Activated naive CD8-positive, alpha-beta T cell (primary cell): ENCODE measurements around the gene MYO10.
"Not testable (repeated sequence)": the region's sequence is repeated elsewhere in the genome, so short reads cannot be mapped to it uniquely, and the experiment has no call there.

ENCODE experiments used
- H3K27ac Mint-ChIP-seq: one replicate; pipeline ENCODE4 v1.8.0; 2021; ENCODE audit warnings: mixed read lengths
- H3K27me3 Mint-ChIP-seq: one replicate; pipeline ENCODE4 v1.8.0; 2021; ENCODE audit warnings: mixed read lengths
- H3K36me3 Mint-ChIP-seq: one replicate; pipeline ENCODE4 v1.8.0; 2021; ENCODE audit warnings: mixed read lengths
- H3K4me1 Mint-ChIP-seq: one replicate; pipeline ENCODE4 v1.8.0; 2021; ENCODE audit warnings: low read depth, mixed read lengths
- H3K4me3 Mint-ChIP-seq: one replicate; pipeline ENCODE4 v1.8.0; 2021; ENCODE audit warnings: mild to moderate bottlenecking, mixed read lengths
- H3K9me3 Mint-ChIP-seq: one replicate; pipeline ENCODE4 v1.8.0; 2021; ENCODE audit warnings: low read depth, mixed read lengths

Gene MYO10

GRCh38 chr5:16740066-16740810 is 195.8 kb downstream of the MYO10 start:
- H3K4me3 Mint-ChIP-seq, result no peak overlapping the region
- no peaks in the 10 kb centered on the region for H3K9me3 Mint-ChIP-seq
- H3K4me1 Mint-ChIP-seq, result no peaks in the 10 kb centered on the region
- H3K36me3 Mint-ChIP-seq, result no peaks in the 10 kb centered on the region
- no peak overlapping the region for H3K27ac Mint-ChIP-seq
- peaks cover 5% of the 10 kb centered on the region for H3K27me3 Mint-ChIP-seq

- H3K27me3 Mint-ChIP-seq, H3K36me3 Mint-ChIP-seq, H3K4me1 Mint-ChIP-seq, H3K4me3 Mint-ChIP-seq, H3K9me3 Mint-ChIP-seq, H3K27ac Mint-ChIP-seq: not testable (repeated sequence)
Measured at GRCh38 chr5:16738393-16738792, 197.7 kb downstream of the MYO10 start.

- H3K9me3 Mint-ChIP-seq, result no peaks in the 10 kb centered on the region
- H3K4me1 Mint-ChIP-seq, result no peaks in the 10 kb centered on the region
- H3K4me3 Mint-ChIP-seq, result no peak overlapping the region
- peaks cover 2% of the 10 kb centered on the region for H3K36me3 Mint-ChIP-seq
- peaks cover 5% of the 10 kb centered on the region for H3K27me3 Mint-ChIP-seq
- no peak overlapping the region for H3K27ac Mint-ChIP-seq
Measured at GRCh38 chr5:16737620-16738364, 198.3 kb downstream of the MYO10 start.

GRCh38 chr5:16737209-16737608 is 198.9 kb downstream of the MYO10 start:
- no peak overlapping the region for H3K27ac Mint-ChIP-seq
- no peaks in the 10 kb centered on the region for H3K4me1 Mint-ChIP-seq
- peaks cover 8% of the 10 kb centered on the region for H3K27me3 Mint-ChIP-seq
- H3K9me3 Mint-ChIP-seq, result no peaks in the 10 kb centered on the region
- no peak overlapping the region for H3K4me3 Mint-ChIP-seq
- H3K36me3 Mint-ChIP-seq, result peaks cover 2% of the 10 kb centered on the region

GRCh38 chr5:16736158-16736995 is 199.7 kb downstream of the MYO10 start:
- H3K4me3 Mint-ChIP-seq, result no peak overlapping the region
- no peaks in the 10 kb centered on the region for H3K9me3 Mint-ChIP-seq
- peaks cover 8% of the 10 kb centered on the region for H3K27me3 Mint-ChIP-seq
- H3K36me3 Mint-ChIP-seq, result peaks cover 2% of the 10 kb centered on the region
- H3K4me1 Mint-ChIP-seq, result no peaks in the 10 kb centered on the region
- H3K27ac Mint-ChIP-seq, result no peak overlapping the region

GRCh38 chr5:16735101-16736060 is 200.7 kb downstream of the MYO10 start:
- no peak overlapping the region for H3K27ac Mint-ChIP-seq
- H3K27me3 Mint-ChIP-seq, result peaks cover 8% of the 10 kb centered on the region
- H3K4me3 Mint-ChIP-seq, result no peak overlapping the region
- peaks cover 2% of the 10 kb centered on the region for H3K36me3 Mint-ChIP-seq
- no peaks in the 10 kb centered on the region for H3K9me3 Mint-ChIP-seq
- no peaks in the 10 kb centered on the region for H3K4me1 Mint-ChIP-seq

- Mint-ChIP-seq H3K9me3 (no peaks in the 10 kb centered on the region), H3K4me3 (no peak overlapping the region), H3K4me1 (no peaks in the 10 kb centered on the region), H3K36me3 (peaks cover 6% of the 10 kb centered on the region), H3K27ac (no peak overlapping the region), H3K27me3 (peaks cover 11% of the 10 kb centered on the region)
Measured at GRCh38 chr5:16733331-16734006, 202.6 kb downstream of the MYO10 start.

- Mint-ChIP-seq H3K36me3 (peaks cover 6% of the 10 kb centered on the region), H3K27me3 (peaks cover 8% of the 10 kb centered on the region), H3K4me3 (no peak overlapping the region), H3K9me3 (no peaks in the 10 kb centered on the region), H3K27ac (no peak overlapping the region), H3K4me1 (no peaks in the 10 kb centered on the region)
Measured at GRCh38 chr5:16732356-16732755, 203.7 kb downstream of the MYO10 start.

- peaks cover 6% of the 10 kb centered on the region for H3K27me3 Mint-ChIP-seq
- H3K27ac Mint-ChIP-seq, result no peak overlapping the region
- no peak overlapping the region for H3K4me3 Mint-ChIP-seq
- H3K4me1 Mint-ChIP-seq, result peaks cover 10% of the 10 kb centered on the region
- H3K36me3 Mint-ChIP-seq, result peaks cover 4% of the 10 kb centered on the region
- peaks cover 5% of the 10 kb centered on the region for H3K9me3 Mint-ChIP-seq
Measured at GRCh38 chr5:16727755-16728325, 208.2 kb downstream of the MYO10 start.

- Mint-ChIP-seq H3K27me3 (peaks cover 4% of the 10 kb centered on the region), H3K27ac (no peak overlapping the region), H3K4me1 (peaks cover 10% of the 10 kb centered on the region), H3K36me3 (peaks cover 4% of the 10 kb centered on the region), H3K4me3 (no peak overlapping the region), H3K9me3 (peaks cover 5% of the 10 kb centered on the region)
Measured at GRCh38 chr5:16726538-16726946, 209.5 kb downstream of the MYO10 start.

- Mint-ChIP-seq H3K36me3 (peaks cover 4% of the 10 kb centered on the region), H3K4me1 (peaks cover 10% of the 10 kb centered on the region), H3K4me3 (no peak overlapping the region), H3K27ac (no peak overlapping the region), H3K27me3 (peaks cover 4% of the 10 kb centered on the region), H3K9me3 (peaks cover 5% of the 10 kb centered on the region)
Measured at GRCh38 chr5:16725575-16725974, 210.5 kb downstream of the MYO10 start.

- Mint-ChIP-seq H3K36me3 (no peaks in the 10 kb centered on the region), H3K9me3 (peaks cover 5% of the 10 kb centered on the region), H3K27me3 (no peaks in the 10 kb centered on the region), H3K4me1 (peaks cover 10% of the 10 kb centered on the region), H3K4me3 (no peak overlapping the region), H3K27ac (no peak overlapping the region)
Measured at GRCh38 chr5:16723821-16724220, 212.3 kb downstream of the MYO10 start.

- Mint-ChIP-seq H3K9me3 (peaks cover 5% of the 10 kb centered on the region), H3K4me3 (no peak overlapping the region), H3K36me3 (no peaks in the 10 kb centered on the region), H3K27me3 (no peaks in the 10 kb centered on the region), H3K4me1 (peaks cover 10% of the 10 kb centered on the region), H3K27ac (no peak overlapping the region)
Measured at GRCh38 chr5:16722097-16722495, 214.0 kb downstream of the MYO10 start.
